GM19468 (cell line): Measurements from ENCODE around the gene ISY1.
"Not testable (repeated sequence)": the region's sequence is repeated elsewhere in the genome, so short reads cannot be mapped to it uniquely, and the experiment has no call there.

Experiments
- ATAC-seq: cut with Tn5 transposase; IDR thresholded peaks from one replicate; pipeline ENCODE4 v1.9.1; 2021; ENCODE audit warnings: mild to moderate bottlenecking, moderate library complexity, moderate number of reproducible peaks; ENCODE audit not compliant: unreplicated experiment; ENCODE audit errors: extremely low read depth

ISY1 gene

DNA sequence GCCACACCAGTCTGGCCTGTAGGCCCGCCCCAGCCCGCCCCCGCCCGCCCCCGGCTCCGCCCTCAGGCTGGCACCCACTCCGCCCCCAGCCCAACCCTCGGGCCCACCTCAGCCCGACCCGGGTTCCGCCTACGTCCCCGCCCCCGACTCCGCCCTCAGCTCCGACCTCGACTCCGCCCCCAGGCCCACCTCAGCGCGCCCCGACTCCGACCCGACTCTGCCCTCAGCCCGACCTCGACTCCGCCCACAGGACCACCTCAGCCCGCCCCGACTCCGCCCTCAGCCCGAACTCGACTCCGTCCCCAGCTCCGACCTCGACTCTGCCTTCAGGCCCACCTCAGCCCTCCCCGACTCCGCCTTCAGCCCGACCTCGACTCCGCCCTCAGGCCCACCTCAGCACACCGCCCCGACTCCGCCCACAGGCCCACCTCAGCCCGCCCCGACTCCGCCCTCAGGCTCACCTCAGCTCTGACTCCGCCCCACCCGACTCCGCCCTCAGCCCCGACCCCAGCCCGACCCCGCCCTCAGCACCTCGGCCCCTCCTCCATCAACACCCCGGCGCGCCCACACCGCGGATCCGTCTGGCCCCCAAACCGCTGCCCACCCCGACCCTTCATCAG lies 39.0 kb downstream of the ISY1 start, which contains the start of gene RAB43:
Gene RAB43, minus strand, starts transcription at position 13 of the 620 bp plus-strand sequence. CDS start 315 bp downstream, outside the sequence.
- ATAC-seq = no peak

DNA sequence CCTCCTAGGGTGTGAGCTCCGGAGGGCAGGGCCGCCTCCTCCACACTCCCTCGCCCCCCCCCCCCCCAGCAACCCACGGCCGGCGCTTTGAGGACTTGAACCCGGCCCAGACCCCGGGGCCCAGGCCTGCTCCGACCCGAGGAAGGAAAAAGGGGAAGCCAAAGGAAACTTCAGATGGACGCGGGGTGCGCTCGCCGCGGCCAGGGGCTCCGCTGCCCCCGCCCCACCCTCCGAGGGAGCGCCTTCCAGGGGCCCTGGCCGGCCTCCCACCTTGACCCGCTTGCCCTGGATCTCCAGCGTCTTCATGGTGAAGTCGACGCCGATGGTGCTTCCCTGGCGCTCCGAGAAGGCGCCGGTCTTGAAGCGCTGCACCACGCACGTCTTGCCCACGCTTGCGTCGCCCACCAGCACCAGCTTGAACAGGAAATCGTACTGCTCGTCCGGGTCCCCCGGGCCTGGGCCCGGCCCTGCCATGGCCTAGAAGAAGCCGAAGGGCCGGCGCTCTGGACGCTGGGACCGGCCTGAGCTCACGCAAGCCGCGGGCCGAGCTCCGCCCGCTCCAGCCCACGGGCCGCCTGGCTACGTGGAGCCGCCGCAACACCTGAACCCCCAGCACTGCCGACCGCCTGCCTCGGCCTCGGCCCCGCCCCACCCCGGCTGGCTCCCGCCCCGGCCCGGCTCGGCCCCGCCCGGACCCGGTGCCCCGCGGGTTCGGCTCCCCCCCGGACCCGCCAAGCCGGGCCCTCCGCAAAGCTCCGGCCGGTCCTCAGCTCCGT lies 39.7 kb downstream of the ISY1 start:
- ATAC-seq = no peak

DNA sequence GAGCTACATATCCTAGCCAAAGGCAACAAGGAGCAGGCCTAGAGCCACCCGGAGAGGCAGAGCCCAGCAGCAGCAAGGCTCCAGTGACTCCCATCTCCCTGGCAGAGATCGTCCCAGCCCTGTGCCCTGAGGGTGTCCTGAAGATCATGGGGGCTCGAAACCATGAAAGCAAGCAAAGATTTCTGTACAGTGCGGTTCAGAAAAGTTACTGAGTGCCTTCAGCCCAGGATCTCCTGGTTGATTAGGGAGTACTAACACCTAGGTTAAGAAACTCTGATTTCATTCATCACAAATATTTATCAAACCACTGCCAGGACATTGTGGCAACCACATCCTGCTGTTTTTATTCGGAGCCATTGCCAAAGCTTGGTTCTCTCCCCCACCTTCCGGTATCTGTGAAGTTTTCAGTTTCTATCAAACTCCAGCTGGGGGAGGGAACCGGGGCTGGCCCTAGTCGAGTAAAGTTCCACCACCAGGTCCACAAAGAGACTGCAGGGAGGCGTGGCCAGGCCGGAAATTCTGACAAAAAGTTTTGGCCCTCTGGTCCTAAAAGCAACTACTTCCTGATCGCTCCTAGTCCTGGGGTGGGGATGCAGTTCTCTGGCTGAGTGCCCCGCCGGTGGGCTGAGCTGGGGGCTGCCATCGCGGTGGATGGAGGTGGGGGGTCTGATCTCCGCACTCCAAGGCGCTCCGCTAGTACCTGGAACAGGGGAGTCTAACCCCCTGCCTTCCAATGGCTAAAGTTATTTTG lies 40.4 kb downstream of the ISY1 start:
- ATAC-seq = peak; percentile 31

DNA sequence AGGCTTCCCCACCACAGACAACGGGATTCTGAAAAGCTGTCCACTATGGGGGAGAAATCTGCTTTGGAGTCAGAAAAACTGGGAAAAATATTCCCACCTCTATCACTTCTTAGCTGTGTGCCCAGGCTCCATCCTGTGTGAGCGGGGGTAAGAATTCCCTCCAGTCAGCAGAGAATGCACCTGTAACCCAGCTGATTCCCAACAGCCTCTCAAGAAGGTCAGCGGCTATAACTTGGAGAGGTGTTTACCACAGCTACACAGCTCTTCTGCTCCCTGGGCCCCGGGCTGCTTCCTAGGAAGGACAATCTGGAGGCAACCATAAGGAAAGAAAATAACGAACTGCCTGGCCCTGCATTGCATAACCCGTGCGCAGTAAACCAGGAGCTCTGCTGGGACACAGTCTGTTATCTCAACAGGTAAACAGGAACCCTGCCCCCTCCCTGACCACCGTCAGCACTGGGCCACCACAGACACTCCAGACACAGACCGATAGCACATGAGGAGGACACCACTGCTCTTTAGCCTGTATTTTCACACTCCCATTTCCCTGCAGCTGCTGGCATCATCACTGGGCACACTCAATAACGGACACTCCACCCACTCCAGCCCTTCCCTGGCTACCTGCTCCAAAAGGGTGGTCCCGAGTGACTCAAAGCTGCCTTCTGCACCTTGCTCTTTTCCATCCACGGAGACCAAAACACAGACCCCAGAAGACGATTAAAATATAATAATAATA lies 41.3 kb downstream of the ISY1 start:
- ATAC-seq = no peak

DNA sequence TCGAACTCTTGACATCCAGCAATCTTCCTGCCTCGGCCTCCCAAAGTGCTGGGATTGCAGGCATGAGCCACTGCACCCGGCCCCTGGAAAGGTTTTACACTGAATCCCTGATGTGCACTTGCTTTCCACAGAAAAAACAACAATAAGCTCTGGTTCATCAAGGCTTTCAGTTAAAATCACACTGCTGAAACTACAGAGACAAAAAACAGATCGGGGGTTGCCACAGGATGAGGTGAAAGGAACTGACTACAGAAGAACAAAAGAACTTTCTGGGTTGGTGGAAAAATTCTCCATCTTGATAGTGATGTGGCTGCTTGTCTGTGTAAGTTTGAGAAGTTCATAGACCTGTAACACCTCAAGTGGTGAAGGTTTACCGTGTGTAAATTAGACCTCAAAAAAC lies 42.1 kb downstream of the ISY1 start:
- ATAC-seq = no peak

DNA sequence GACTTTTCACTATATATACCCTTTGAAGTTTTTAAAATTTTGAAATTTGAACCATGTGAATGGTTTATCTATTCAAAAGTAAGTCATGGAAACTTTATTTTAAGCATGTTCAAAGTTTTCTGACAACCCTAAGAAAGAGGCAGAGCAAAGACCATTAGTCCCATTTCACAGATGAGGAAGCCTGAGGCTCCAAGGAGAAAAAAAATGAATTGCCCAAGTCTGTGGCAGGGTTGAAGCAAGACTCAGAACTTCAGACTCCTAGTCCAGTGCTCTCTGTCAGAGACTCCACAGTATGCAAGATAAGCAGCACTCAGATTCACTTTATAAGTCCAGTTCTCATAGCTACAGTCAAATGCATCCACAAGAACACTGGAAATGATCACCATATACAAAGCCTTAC lies 43.7 kb downstream of the ISY1 start:
- ATAC-seq = no peak

DNA sequence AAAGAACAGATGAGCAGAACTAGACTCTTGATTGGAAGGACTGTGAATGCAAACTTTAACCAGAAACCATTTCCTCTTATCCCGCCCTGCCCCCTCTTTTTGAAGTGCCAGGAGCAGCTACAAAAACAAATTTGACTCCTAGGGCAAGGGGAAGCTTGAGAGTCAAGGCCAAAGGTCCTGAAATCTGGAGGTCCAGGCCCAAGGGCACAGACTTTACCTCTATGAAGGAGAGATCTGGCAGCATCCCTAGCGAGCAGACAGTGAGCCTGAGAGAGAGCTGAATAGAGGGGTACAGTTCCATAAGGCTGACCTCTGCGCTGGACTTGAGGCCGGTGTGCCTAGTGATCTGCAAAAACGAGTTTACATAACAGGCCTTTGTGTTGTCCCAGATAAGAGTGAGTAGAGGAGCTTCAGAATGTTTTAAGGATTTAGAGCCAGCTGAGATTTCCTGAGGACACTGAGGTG lies 44.3 kb downstream of the ISY1 start:
- ATAC-seq = no peak

DNA sequence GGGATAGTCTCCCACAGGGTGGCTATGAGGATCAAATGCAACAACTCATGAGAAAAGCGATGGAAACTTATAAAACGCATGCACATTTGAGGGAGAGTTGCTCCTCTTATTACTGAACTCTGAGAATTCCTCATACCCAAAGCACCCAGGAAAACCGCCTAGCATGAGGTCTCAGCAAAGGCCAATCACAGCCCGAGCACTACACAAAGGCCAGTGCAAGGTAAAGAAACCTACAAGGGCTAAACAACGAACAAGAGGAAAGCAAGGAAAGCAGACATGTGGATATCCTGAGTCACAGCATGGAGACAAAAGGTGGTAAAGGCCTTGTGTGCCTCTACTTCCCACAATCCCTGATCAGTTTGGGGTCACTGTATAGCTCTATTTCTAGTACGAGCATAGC lies 46.4 kb downstream of the ISY1 start:
- no peak for ATAC-seq

DNA sequence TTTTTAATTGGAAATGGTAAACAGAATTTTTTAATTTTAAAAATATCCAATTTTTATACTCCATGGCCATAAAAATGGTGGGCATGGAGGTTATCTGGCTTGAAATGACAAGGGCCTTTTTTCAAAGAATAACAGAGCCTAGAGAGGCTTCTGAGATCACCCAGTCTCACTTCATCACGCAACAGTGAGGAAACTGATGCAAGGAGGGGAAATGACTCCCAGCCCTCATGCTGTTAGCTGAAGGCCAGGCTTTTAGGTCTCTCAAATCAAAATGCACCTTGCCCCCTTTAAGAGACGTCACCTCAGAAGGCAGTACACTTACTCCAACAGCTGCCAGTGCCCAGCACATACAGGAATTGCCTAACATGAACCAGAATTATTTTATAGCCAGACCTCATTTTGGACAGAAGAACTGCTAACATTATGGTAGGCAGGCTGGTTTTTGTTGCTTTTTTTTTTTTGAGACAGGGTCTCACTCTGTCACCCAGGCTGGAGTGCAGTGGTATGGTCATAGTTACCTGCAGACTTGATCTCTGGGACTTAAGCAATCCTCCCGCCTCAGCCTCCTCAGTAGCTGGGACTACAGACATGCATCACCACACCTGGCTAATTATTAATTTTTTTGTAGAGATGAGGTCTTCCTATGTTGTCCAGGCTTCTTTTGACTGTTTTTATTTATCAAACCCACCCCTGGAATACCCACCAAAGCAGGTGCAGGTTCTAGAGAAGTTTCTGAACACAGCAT lies 48.4 kb downstream of the ISY1 start:
- no peak for ATAC-seq

DNA sequence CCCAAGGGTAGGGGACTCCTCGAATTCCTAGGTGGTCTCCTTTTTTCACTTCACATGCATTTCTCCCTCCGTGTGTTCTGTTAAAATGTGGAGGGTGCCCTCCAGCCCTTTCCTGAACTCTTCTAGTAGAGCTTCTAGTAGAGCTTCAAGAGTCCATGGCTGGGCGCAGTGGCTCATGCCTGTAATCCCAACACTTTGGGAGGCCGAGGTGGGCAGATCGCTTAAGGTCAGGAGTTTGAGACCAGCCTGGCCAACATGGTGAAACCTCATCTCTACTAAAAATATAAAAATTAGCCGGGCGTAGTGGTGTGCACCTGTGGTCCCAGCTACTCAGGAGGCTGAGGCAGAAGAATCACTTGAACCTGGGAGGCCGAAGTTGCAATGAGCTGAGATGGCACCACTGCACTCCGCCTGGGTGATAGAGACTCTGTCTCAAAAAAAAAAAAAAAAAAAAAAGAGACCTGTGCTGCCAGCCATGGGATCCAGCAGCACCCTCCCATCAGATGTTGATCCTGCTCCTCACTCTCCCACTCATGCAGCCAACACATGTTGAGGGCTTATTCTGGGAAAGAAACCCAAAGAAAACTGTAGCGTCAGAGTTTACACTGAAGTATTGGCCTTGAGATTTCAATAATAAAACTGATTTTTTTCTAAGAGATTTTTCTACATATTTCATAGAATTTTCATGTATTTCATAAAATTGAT lies 49.6 kb downstream of the ISY1 start:
- not testable (repeated sequence) for ATAC-seq

DNA sequence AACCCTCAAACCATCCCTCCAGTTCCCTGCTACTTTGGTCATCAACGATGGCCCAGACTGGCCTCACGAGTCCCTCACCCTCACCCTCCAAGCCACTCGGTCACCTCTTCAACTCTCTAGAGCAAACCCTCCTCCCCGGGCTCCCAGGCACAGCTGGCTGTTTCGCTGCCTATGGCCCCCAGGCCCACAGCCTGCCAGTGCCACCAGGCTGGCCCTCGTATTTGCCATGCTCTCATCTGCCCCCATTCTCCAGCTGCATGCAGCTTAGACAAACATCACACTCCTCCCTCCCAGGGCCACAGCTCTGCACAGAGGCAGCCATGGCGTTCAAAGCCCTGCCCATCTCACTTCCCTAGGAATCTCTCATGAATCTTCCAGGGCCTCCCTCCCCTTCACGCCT lies 53.1 kb downstream of the ISY1 start:
- no peak for ATAC-seq

DNA sequence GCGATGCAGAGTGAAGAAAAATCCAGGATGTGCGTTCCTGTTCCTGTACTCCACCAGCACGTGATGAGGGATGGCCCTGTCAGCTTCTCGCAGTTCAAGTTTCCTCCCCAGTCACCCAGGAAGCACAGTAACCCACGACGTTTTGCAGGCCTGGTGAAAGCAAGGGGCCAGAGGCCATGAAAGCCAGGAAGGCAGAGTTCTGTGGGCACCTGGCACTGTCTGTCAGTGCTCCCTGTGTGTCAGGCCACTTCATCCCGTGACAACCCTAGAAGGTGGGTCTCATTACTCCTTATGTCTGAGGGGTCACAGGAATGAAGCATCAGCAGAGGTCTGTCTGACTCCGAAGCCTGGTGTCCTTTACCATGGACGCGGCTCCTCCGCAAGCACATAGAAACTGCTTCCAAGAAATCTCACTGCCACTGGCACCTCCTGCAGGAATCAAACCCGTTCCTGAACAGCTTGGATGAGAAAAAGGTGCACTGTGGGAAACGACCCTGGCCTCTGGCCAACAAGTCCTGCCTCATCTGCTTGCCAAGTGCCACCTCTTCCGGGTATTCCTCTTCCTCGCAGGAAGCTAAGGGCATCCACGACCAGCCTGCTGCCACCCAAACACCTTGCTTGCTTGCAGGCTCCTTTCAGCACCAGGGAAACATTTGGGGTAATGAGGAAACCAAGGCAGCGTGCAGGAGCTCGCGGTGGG lies 53.8 kb downstream of the ISY1 start:
- no peak for ATAC-seq

DNA sequence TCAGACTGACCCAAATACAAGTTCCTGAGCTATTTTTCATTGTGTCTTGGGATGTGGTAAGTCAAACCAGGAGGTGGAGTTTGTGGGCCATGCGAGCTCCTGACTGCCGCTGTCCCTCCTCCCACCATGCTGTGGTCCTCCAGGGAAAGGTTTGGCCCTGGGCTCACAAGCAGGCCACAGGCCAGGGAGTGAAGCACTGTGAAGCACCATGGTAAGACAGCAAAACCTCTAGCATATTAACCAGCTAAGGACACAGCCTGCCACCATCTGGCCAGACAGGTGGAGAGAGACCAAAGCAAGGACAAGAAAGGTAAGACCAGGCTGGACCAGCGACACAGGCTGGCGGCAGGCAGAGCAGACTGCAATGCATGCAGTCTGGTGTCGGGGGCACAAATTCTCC lies 54.5 kb downstream of the ISY1 start:
- ATAC-seq = no peak

DNA sequence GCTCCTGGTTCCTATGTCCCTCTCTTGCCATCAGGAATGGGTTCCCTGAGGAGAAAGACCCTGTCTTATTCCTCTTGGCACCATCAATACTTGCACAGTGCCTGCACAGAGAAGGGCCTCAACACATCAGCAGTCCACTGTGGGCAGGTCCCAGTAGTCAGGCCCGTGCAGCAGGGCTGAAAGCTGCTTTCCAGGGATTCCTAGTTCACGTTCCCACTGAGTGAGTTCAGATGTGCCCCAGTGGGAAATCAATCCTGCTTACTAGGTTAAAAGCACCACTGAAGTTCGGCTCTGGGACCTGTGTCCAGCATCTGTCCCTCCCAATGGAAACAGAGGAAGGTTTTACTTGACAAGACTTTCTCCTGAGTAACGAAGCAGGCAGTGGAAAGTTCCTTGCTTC lies 55.0 kb downstream of the ISY1 start:
- ATAC-seq = no peak

DNA sequence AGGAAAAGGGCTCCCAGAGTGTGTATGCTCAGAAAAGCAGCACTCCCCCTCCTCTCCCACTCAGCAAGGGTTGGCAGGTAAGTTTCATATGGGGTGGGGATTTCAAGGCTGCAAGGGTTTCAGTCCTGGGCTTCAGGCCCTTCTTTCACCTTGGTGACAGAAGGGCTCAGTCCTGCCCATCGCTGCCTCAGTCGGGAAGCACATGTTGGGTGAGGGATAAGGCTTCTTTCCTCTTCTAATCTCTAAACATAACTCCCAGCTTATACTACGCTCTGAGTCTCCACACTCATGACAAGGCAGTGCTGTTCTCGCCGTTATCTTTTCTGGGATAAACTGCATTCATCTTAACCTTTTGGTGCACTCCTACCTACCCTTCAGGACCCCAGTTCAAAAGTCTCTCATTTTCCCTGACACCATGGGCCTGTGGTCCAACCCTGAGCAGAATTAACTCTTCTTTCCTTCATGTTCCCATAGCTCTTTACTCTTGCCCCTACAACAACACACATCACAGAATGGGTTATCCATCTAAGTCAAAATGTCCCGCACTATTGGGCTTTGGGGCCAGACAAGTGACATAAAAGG lies 56.3 kb downstream of the ISY1 start:
- ATAC-seq = no peak

DNA sequence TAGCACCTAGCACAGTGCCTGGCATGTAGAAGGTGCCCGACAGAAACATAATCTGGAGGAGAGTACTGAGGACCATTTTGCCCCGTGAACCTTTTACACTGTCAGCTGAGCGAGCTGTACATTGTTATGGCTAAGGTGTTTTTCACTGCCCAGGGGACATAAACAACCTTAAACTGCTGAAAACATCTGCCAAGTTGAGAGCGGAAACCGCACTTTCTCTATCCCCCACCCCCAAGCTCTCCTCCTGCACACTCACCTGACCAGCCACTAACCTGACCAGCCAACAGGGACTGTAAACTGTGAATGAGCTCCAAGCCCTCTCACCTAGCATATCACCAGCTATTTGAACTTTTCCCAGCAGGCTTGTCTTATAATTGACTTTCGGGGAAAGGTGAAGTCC lies 56.8 kb downstream of the ISY1 start:
- no peak for ATAC-seq

DNA sequence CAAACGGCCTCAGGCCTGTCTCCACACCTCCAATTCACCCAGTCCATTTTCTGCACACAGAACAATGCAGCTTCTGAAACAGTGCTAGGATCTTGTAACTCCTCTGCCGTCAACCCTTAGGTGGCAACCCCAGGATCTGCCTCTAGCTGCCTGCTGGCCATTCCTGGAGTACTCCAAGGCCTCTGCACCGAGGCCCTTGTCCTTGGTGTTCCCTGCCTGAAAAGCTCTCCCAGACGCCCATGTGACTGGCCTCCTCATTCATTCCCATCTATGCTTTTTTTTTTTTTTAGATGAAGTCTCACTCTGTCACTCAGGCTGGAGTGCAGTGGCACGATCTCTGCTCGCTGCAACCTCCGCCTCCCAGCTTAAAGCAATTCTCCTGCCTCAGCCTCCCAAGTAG lies 57.6 kb downstream of the ISY1 start:
- no peak for ATAC-seq
